GM21423 (cell line): ENCODE data around the gene DNAJC6.

Experiments
- ATAC-seq: cut with Tn5 transposase; IDR thresholded peaks from one replicate; pipeline ENCODE4 v1.9.1; 2021; ENCODE audit warnings: mild to moderate bottlenecking, moderate library complexity; ENCODE audit not compliant: unreplicated experiment

The DNAJC6 gene

GRCh38 chr1:65292861-65293593 lies 16.3 kb upstream of the DNAJC6 start:
- ATAC-seq = no peak

DNA sequence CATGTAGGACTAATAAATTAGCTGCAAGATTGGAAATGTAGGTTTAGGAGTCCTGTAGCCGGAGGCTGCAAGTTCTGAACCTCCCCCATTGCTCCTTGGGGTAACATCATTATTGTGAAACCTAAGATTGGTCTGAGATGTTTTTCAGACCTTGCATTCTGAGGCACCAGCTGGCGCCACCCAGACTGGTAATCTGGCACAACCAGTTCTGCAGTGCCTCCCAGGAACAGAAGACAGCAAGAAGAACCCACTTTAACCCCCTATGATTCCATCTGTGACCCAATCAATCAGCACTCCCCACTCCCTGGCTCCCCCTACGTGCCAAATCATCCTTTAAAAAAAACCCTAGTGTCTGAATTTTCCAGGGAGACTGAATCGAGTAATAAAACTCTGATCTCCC lies 11.6 kb upstream of the DNAJC6 start:
- ATAC-seq = no peak

- no peak for ATAC-seq
Observed at GRCh38 chr1:65299328-65299727, 10.0 kb upstream of the DNAJC6 start.

DNA sequence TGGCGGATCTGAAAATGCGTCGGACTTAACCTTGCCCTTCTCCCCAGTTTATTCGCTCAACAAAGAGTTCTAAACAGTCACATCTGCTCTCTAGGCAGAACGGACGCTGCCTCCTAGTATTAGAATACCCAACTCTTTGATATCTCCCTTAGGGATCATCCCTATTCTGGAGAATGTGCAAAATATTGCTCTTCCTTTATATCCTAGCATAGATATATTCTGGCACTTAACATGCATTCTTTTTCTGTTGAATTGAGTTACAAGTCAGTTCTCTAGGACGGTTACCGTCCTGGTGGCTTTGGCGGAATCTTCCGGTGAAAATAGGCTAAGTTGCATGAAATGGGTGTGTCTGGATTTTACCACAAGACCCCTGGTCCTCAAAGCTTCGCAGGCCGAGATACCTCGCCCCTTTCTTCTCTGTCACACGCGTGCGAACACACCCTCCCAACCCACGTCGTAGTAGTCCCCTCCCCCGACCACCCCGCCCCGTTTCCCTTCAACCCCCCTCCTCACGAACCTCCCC lies 501 bp upstream of the DNAJC6 start:
- no peak for ATAC-seq

- ATAC-seq = no peak
Observed at GRCh38 chr1:65310078-65310587, 790 bp downstream of the DNAJC6 start.

GRCh38 chr1:65311760-65312159 lies 2.4 kb downstream of the DNAJC6 start:
- ATAC-seq = no peak

- no peak for ATAC-seq
Observed at GRCh38 chr1:65316233-65316632, 6.9 kb downstream of the DNAJC6 start.

DNA sequence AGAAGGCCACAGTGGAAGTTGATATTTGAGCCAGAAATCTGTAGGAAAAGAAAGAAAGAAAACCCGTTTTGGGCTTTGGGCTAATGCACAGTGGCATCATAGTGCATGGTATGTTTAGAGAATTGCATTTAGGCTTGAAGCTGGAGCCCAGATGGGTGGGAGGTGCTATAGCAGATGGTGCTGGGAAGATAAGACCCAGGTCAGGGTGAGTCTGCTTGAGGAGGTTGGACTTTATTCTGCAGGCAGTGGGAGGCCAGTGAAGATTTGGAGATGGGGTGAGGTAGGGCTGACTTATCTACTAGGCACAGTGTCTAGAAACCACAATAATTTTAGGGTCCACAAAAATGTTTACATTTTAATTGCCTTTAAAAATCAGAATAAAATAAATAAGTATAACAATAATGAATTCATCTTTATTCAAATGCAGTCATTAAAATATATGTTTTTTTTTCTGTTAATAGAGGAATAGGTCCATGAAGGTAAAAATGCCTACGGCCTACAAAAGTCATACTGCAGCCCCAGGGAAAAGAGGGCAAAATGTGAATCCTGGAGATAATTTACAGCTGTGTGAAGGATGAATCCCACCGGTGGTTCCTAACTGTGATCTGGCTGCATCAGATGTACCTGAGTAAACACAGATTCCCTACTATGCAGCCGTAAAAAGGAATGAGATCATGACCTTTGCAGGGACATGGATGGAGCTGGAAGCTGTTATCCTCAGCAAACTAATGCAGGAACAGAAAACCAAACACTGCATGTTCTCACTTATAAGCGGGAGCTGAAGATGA lies 8.7 kb downstream of the DNAJC6 start:
- ATAC-seq = no peak

GRCh38 chr1:65319141-65319540 lies 9.8 kb downstream of the DNAJC6 start:
- ATAC-seq = no peak

DNA sequence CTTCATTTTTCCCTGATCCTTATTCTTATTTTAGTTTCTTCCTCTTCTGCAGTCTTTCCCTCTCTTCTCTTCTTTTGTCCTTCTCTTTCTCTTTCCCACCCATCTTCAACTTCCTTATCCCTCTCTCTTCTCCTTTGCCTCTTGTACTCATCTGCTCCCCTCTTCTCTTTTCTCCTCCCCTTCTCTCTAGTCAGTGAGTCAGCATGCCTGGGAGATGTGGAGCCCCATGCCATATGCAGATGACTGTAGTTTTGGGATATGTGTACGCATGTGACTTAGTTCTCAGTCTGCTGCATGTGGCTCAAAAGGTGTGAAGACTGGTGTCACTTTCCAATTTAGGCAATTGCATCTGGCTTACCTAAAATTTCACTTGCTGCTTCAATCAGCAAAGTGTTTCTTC lies 10.4 kb downstream of the DNAJC6 start:
- ATAC-seq = no peak

- ATAC-seq = no peak
Observed at GRCh38 chr1:65321879-65322278, 12.5 kb downstream of the DNAJC6 start.

DNA sequence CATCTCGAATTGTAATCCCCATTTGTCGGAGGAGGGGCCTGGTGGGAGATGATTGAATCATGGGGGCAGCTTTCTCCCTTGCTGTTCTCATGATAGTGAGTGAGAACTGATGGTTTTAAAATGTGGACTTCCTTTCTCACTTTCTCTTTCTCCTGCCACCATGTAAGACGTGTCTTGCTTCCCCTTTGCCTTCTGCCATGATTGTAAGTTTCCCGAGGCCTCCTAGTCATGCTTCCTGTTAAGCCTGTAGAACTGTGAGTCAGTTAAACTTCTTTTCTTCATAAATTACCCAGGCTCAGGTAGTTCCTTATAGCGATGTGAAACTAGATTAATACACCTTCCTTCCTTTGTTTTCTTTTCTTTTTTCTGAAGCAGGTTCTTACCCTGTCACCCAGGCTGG lies 13.9 kb downstream of the DNAJC6 start:
- no peak for ATAC-seq

GRCh38 chr1:65330021-65330420 lies 20.7 kb downstream of the DNAJC6 start:
- no peak for ATAC-seq

- ATAC-seq = no peak
Observed at GRCh38 chr1:65330822-65331221, 21.5 kb downstream of the DNAJC6 start.

DNA sequence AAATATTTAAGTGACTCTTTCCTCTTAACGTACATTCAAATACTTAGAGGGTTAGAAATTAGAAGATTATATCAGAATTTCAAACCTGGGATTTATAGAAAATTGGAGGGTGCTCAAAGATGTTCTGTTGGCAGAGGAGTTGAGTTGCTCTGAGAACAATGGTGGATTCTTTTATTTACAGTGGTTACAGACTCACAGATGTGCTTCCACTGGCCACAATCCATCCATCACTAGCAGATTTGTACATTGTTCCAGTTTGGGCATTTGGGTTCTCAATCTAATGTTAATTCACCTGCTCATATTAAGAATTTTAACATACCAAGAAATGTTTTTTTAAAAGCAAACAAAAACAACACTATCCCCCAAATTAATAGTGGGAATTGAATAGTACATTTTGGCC lies 23.5 kb downstream of the DNAJC6 start:
- ATAC-seq = no peak

DNA sequence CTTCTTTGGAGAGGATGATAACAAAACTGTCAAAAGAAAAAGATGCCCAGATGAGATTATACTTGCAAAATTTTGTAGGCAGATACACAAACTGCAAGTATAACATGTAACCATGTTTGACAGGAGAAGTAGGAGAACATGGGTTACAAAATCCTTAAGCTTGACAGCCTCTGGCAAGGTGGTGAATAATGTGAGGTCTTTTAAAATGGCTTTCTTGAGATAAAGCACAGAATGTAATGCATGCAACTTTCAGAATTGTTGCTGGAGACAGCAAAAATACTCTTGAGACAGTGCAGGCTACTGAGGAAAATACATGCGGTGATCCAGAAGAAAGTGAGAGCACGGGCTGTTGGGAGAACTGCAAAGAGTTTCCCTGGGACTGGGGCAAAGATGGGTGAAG lies 24.7 kb downstream of the DNAJC6 start:
- no peak for ATAC-seq

DNA sequence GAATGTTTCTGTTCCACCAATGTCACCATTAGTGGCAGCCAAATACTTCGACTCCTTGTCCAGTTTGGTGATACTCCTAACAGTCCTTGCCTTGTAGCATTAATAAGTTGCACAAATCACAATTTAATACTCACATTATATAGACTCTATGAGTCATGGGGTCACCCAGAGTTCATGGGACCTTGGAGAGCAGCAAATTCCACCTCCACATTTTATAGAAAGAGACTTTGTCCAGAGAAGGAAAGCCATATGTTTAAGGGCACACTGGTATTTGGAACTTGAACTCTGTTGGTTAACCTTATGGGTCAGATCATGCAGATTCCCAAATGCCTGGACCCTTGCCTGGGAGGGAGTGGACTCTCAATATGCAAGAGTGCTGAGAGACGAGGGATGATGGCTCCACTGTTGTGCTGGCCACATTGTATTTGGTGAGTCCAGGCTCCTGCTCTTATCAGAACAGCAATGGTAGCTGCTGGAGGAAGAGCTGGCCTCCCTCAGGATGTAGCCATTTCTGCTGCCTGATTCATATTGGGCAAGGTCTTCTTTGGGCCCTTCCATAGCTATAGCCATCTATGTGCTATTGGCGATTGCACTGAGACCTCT lies 30.6 kb downstream of the DNAJC6 start:
- ATAC-seq = no peak

- no peak for ATAC-seq
Observed at GRCh38 chr1:65341381-65341780, 32.0 kb downstream of the DNAJC6 start.

DNA sequence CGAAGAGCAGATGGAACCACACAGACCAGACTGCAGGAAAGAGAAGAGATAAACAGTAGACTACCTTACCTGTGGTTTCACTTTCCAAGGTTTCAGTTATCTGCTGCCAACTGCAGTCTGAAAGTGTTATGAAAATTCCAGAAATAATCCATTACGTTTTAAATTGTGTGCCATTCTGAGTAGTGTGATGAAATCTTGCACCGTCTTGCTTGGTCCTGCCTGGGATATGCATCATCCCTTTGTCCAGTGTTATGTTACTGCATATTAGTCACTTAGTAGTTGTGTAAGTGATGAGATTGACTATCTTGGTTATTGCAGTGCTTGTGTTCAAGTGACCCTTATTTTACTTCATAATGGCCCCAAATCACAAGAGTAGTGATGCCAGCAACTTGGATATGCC lies 33.9 kb downstream of the DNAJC6 start:
- no peak for ATAC-seq

- no peak for ATAC-seq
Observed at GRCh38 chr1:65344171-65344814, 35.0 kb downstream of the DNAJC6 start.

DNA sequence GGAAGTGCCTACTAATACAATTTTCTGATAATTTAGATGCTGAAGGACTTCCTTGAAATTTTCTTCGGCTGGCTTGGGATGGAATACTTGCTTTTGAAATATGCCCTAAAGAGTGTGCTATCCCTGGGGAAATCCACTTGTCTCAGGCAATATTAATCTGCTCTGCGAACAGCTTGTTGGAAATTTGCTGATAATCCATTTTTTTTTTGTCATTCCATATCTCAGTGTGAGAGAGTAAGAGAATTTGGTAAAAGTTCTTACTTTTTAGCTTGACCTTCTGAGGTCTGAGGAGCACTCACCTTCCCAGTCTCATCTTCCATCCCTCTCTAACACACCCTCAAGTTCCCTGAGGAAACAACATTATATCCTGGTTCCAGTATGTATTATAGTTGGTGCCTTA lies 36.8 kb downstream of the DNAJC6 start:
- no peak for ATAC-seq
